CD14-positive monocyte (primary cell): Measurements from ENCODE around the gene KRT222. TPM values are rescaled to one million over a fixed set of nuclear protein-coding genes. Genes with fewer than 3 reads are reported as not detected.

ENCODE experiments used
- DNase-seq, 3 donors: peaks; one replicate each; pipeline ENCODE4 v3.0.0-alpha.2; 2011 to 2022
- H2AFZ ChIP-seq: 2 replicates; pipeline ENCODE4 v1.6.0; 2012; ENCODE audit warnings: mild to moderate bottlenecking, low read depth, low read length, inconsistent platforms; ENCODE audit not compliant: insufficient read depth, poor library complexity, severe bottlenecking
- H3K27ac ChIP-seq, 2 donors: 1 replicate in 1 of 2; 2 replicates in 1 of 2; pipeline ENCODE4 v1.5.1; 2012 to 2013; ENCODE audit warnings: low read length in 2 of 2, control low read depth in 1 of 2, inconsistent platforms in 1 of 2, low read depth in 1 of 2, mild to moderate bottlenecking in 1 of 2
- H3K27me3 ChIP-seq, 2 donors: one replicate each; pipeline versions ENCODE4 v1.6.0 to v1.6.1; 2011 to 2013; ENCODE audit warnings: low read length in 2 of 2; ENCODE audit not compliant: control insufficient read depth in 2 of 2, insufficient read depth in 2 of 2
- H3K36me3 ChIP-seq, 2 donors: replicated peaks in 1 of 2; 1 replicate in 1 of 2; 2 replicates in 1 of 2; pipeline versions ENCODE4 v1.5.1 to v1.6.1; 2012 to 2013; ENCODE audit warnings: low read length in 2 of 2, control low read depth in 1 of 2, inconsistent platforms in 1 of 2, mild to moderate bottlenecking in 1 of 2; ENCODE audit not compliant: insufficient read depth in 2 of 2, control insufficient read depth in 1 of 2
- H3K4me1 ChIP-seq, 2 donors: 1 replicate in 1 of 2; 2 replicates in 1 of 2; pipeline versions ENCODE4 v1.5.1 to v1.6.1; 2012 to 2013; ENCODE audit warnings: low read length in 2 of 2, control low read depth in 1 of 2, inconsistent platforms in 1 of 2, mild to moderate bottlenecking in 1 of 2, moderate library complexity in 1 of 2; ENCODE audit not compliant: insufficient read depth in 2 of 2, control insufficient read depth in 1 of 2
- H3K4me2 ChIP-seq: replicated peaks from 2 replicates; pipeline ENCODE3; 2012; ENCODE audit warnings: low read length, moderate library complexity, mild to moderate bottlenecking; ENCODE audit not compliant: poor library complexity, severe bottlenecking; ENCODE audit errors: extremely low read depth
- H3K4me3 ChIP-seq, 3 experiments: fragments of 200-600 bp in 1 of 3; sonication (generic) in 1 of 3; replicated peaks in 1 of 3; 1 replicate in 2 of 3; 2 replicates in 1 of 3; pipeline ENCODE4 v1.5.1; 2011 to 2013; ENCODE audit warnings: low read length in 3 of 3, mild to moderate bottlenecking in 3 of 3, control low read depth in 2 of 3, low read depth in 2 of 3, inconsistent platforms in 1 of 3, moderate library complexity in 1 of 3
- H3K79me2 ChIP-seq: 2 replicates; pipeline ENCODE4 v1.6.0; 2012; ENCODE audit warnings: mild to moderate bottlenecking, control low read depth, inconsistent platforms, low read length, moderate library complexity; ENCODE audit not compliant: insufficient read depth
- H3K9ac ChIP-seq: 2 replicates; pipeline ENCODE4 v1.6.0; 2017; ENCODE audit warnings: low read length, mild to moderate bottlenecking; ENCODE audit not compliant: insufficient read depth, poor library complexity, severe bottlenecking
- H3K9me3 ChIP-seq, 2 donors: replicated peaks in 1 of 2; 1 replicate in 1 of 2; 2 replicates in 1 of 2; pipeline versions ENCODE4 v1.5.1 to v1.6.1; 2012 to 2013; ENCODE audit warnings: low read length in 2 of 2, control low read depth in 1 of 2; ENCODE audit not compliant: control insufficient read depth in 1 of 2, insufficient read depth in 1 of 2
- H4K20me1 ChIP-seq: 2 replicates; pipeline ENCODE4 v1.6.0; 2012; ENCODE audit warnings: mild to moderate bottlenecking, low read length, control low read depth, moderate library complexity; ENCODE audit not compliant: insufficient read depth
- H3K27ac Mint-ChIP-seq, 7 donors: one replicate each; pipeline ENCODE4 v1.8.0; 2020; ENCODE audit warnings: mild to moderate bottlenecking in 7 of 7, mixed read lengths in 7 of 7, moderate library complexity in 6 of 7, inconsistent platforms in 2 of 7
- H3K27me3 Mint-ChIP-seq, 3 donors: one replicate each; pipeline ENCODE4 v1.8.0; 2021 to 2022; ENCODE audit warnings: low read depth in 3 of 3, mild to moderate bottlenecking in 3 of 3, mixed read lengths in 3 of 3, moderate library complexity in 3 of 3, inconsistent platforms in 1 of 3
- H3K36me3 Mint-ChIP-seq, 2 donors: one replicate each; pipeline ENCODE4 v1.8.0; 2020; ENCODE audit warnings: mixed read lengths in 2 of 2, inconsistent platforms in 1 of 2, mild to moderate bottlenecking in 1 of 2
- H3K4me1 Mint-ChIP-seq: one replicate; pipeline ENCODE4 v1.8.0; 2020; ENCODE audit warnings: mild to moderate bottlenecking, mixed read lengths
- H3K4me3 Mint-ChIP-seq, 2 donors: one replicate each; pipeline ENCODE4 v1.8.0; 2020; ENCODE audit warnings: mild to moderate bottlenecking in 2 of 2, mixed read lengths in 2 of 2, moderate library complexity in 1 of 2
- H3K9me3 Mint-ChIP-seq, 7 donors: one replicate each; pipeline ENCODE4 v1.8.0; 2020 to 2022; ENCODE audit warnings: mixed read lengths in 7 of 7, mild to moderate bottlenecking in 6 of 7, moderate library complexity in 6 of 7, inconsistent platforms in 2 of 7
- WGBS: methylation state at CpG from one replicate; pipeline ENCODE4 v1.1.5; 2013; ENCODE audit warnings: missing lambda C conversion rate; ENCODE audit not compliant: insufficient coverage; 5-methylcytosine and 5-hydroxymethylcytosine counted together
- intact Hi-C, 2 donors: fragments of 100-400 bp; cut with micrococcal nuclease; formaldehyde crosslinking; loops; one replicate each; pipeline versions ENCODE4 v1.15.0 to v1.15.1; 2023
- polyA plus RNA-seq, 3 donors: library from polyadenylated mRNA; depleted of rRNA in 1 of 3; unstranded in 2 of 3; stranded (reverse) in 1 of 3; fragments of 300-500 nt in 2 of 3; fragments of >200 nt in 1 of 3; fragmentation: Illumina TruSeq in 2 of 3; gene quantifications; 1 replicate in 2 of 3; 2 replicates in 1 of 3; pipeline ENCODE4 v1.2.3, GENCODE V29; 2012 to 2021
- TF ChIP-seq, protein P1 (sequence below): fragments of 200-600 bp; IDR thresholded peaks from one replicate; pipeline ENCODE4 v1.8.0; 2022; ENCODE audit warnings: antibody characterized with exemption, mild to moderate bottlenecking

The KRT222 gene
- polyA plus RNA-seq, 3 donors, result not detected

DNA sequence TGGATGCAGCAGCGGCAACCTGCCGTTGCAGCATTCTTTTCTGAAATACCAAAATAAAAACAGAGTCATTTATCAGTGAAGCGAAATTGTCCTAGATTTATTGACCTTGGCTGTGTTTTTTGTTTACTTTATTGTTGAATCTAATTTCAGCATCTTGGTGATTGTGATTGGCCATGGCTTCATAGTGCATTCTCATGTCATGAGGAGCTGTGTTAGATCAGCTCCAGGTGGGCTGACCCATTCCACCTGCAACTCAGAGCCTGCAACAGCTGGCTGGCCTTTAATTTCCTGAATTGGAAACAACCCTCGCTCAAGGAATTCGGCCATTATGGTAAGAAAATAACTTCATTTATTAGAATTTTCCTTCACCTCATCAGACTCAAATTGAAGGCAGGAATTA, 22.1 kb upstream of the KRT222 start:
- Histone ChIP-seq H4K20me1 (no peaks in the 10 kb centered on the region), H3K36me3 (no peaks in the 10 kb centered on the region), H3K9me3 (no peaks in the 10 kb centered on the region), H3K4me1 (no peaks in the 10 kb centered on the region), H3K4me3 (no peak overlapping the region), H3K9ac (no peak overlapping the region), H3K79me2 (no peaks in the 10 kb centered on the region), H2AFZ (no peak overlapping the region), H3K27ac (no peak overlapping the region), H3K4me2 (no peak overlapping the region), H3K27me3 (peaks cover 2 to 5% of the 10 kb centered on the region in 2 donors)
- Mint-ChIP-seq H3K27me3 (peaks cover 14 to 22% (median 20%) of the 10 kb centered on the region in 3 donors), H3K36me3 (no peaks in the 10 kb centered on the region), H3K27ac (no peak overlapping the region), H3K4me3 (no peak overlapping the region), H3K9me3 (peaks cover 0 to 2% (median 0%) of the 10 kb centered on the region in 7 donors), H3K4me1 (no peaks in the 10 kb centered on the region)
- WGBS, result 100% methylated on average over 1 of the region's 5 CpGs
- no peak for DNase-seq
- TF ChIP-seq, protein P1, sequence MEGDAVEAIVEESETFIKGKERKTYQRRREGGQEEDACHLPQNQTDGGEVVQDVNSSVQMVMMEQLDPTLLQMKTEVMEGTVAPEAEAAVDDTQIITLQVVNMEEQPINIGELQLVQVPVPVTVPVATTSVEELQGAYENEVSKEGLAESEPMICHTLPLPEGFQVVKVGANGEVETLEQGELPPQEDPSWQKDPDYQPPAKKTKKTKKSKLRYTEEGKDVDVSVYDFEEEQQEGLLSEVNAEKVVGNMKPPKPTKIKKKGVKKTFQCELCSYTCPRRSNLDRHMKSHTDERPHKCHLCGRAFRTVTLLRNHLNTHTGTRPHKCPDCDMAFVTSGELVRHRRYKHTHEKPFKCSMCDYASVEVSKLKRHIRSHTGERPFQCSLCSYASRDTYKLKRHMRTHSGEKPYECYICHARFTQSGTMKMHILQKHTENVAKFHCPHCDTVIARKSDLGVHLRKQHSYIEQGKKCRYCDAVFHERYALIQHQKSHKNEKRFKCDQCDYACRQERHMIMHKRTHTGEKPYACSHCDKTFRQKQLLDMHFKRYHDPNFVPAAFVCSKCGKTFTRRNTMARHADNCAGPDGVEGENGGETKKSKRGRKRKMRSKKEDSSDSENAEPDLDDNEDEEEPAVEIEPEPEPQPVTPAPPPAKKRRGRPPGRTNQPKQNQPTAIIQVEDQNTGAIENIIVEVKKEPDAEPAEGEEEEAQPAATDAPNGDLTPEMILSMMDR, result no peak
- intact Hi-C loops, result no loop called here

DNA sequence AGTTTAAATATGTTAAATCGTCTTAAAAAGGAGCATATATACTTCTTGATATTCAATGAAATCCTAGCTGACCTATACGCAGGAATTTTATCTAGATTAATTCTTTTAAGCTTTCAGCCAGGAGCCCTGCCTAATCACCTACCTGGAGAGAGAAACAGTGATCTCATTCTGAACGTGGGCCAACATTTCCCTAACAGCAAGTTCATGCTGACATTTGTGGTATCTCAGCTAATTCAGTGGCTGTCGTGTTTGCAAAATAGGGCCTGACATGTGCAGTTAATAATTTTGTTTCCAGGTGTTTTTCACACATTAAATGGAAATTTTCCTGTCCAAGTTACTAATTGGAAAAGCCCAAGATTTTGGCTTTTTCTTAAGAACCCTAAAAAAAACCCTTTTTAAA, 21.2 kb upstream of the KRT222 start:
- intact Hi-C loops, result no loop called here

More for the DNA sequence above, 21.2 kb upstream of the KRT222 start:
- no peaks in the 10 kb centered on the region for H3K36me3 ChIP-seq
- Mint-ChIP-seq H3K36me3 (no peaks in the 10 kb centered on the region), H3K4me1 (no peaks in the 10 kb centered on the region), H3K27ac (no peak overlapping the region), H3K4me3 (no peak overlapping the region), H3K27me3 (peaks cover 16 to 27% (median 21%) of the 10 kb centered on the region in 3 donors), H3K9me3 (peaks cover 0 to 2% (median 0%) of the 10 kb centered on the region in 7 donors)
- H3K27me3 ChIP-seq, result peaks cover 2 to 8% of the 10 kb centered on the region in 2 donors
- no peaks in the 10 kb centered on the region for H3K9me3 ChIP-seq
- H3K4me2 ChIP-seq, result no peak overlapping the region
- no peaks in the 10 kb centered on the region for H3K4me1 ChIP-seq
- WGBS, result 100% methylated on average over 1 of the region's 4 CpGs
- no peaks in the 10 kb centered on the region for H3K79me2 ChIP-seq
- no peak overlapping the region for H3K27ac ChIP-seq
- no peak overlapping the region for H3K4me3 ChIP-seq
- H2AFZ ChIP-seq, result no peak overlapping the region
- H4K20me1 ChIP-seq, result no peaks in the 10 kb centered on the region
- TF ChIP-seq, protein P1, result no peak
- no peak overlapping the region for H3K9ac ChIP-seq
- DNase-seq, result no peak
